ENCODE data around the gene SH3RF1. TPM values are rescaled to one million over a fixed set of nuclear protein-coding genes. Genes with fewer than 3 reads are reported as not detected.
A peak's percentile ranks its signal among the peaks of the same experiment; 100 is the strongest.

SH3RF1 gene
- total and polyA plus RNA-seq, 10 of the 15 experiments (the other 5 are each of a cell fraction or from before 2014, with no cell fraction given), result 4.5 to 22.5 (median 10.4) TPM

- H3K9me3 ChIP-seq (replicated peaks; ENCODE audit: control insufficient read depth, insufficient read depth, low read length), result no peaks in the 10 kb centered on the region
- WGBS (ENCODE audit: insufficient coverage, insufficient replicate concordance, low lambda C conversion rate, missing lambda C conversion rate), result 83% methylated on average over 3 of the region's 3 CpGs
- no TSS peak for BruUV-seq (replicated peaks)
- intact Hi-C loops (cut with micrococcal nuclease; ENCODE audit: unreplicated experiment) (no loop called here), in situ Hi-C loops (cut with MboI) (no loop called here)
- ChIA-PET POLR2A (interaction anchor here (0.9 to 2.1 kb wide), 4 partner anchors 9 to 67 kb away, joined by 3 to 6 read pairs (median 5); no protein-coding TSS in a partner anchor), RAD21 (ENCODE audit: unreplicated experiment) (interaction anchor here (0.8 to 3.3 kb wide), 11 partner anchors 9 to 283 kb away, joined by 3 to 19 read pairs (median 5); no protein-coding TSS in a partner anchor), CTCF (interaction anchor here (0.7 to 1.9 kb wide), 9 partner anchors 9 to 291 kb away, joined by 3 to 8 read pairs (median 5); partner anchors contain the start of gene SH3RF1), SMC1A (ENCODE audit: uncharacterized antibody, unreplicated experiment) (interaction anchor here (0.7 to 3.3 kb wide), 20 partner anchors 9 to 283 kb away, joined by 3 to 21 read pairs (median 4); no protein-coding TSS in a partner anchor)
- ATAC-seq (peak; percentile 63), FAIRE-seq (no peak), DNase-seq (ENCODE audit: low read depth, low spot score) (no peak)
- no peak overlapping the region for H3K4me2 ChIP-seq (ENCODE audit: control insufficient read depth, insufficient read depth)
- no peak overlapping the region for H3K27ac ChIP-seq (ENCODE audit: control insufficient read depth, insufficient read depth)
- no peak overlapping the region for H3K4me3 ChIP-seq
- H3K27me3 ChIP-seq (replicated peaks in 1 of 2; ENCODE audit: control insufficient read depth in 2 of 2, insufficient read depth in 2 of 2, low read length in 1 of 2), result no peaks in the 10 kb centered on the region
- no peaks in the 10 kb centered on the region for H3K4me1 ChIP-seq (ENCODE audit: control insufficient read depth, insufficient read depth, low read length)
- no peak overlapping the region for H3K9ac ChIP-seq (ENCODE audit: control insufficient read depth, insufficient read depth, low read length)
- H2AFZ ChIP-seq (ENCODE audit: control insufficient read depth, low read depth, low read length), result no peak overlapping the region
- peaks cover 0 to 4% of the 10 kb centered on the region in 2 experiments; a peak in 1 of 4 replicates for H3K36me3 ChIP-seq (ENCODE audit: control insufficient read depth in 2 of 2, insufficient read depth in 2 of 2, low read length in 1 of 2)
- TF ChIP-seq BACH1 (IDR thresholded peaks at IDR 0.05; ENCODE audit: borderline replicate concordance), result no peak
- TF ChIP-seq RAD21 (IDR thresholded peaks at IDR 0.05; ENCODE audit: insufficient read depth, low read depth, low read length), result 0 out of 2 replicates have a peak, but pooled peaks have one; percentile 15
- H4K20me1 ChIP-seq (ENCODE audit: control insufficient read depth, insufficient read depth), result no peaks in the 10 kb centered on the region
- peaks cover 7% of the 10 kb centered on the region for H3K79me2 ChIP-seq (ENCODE audit: control insufficient read depth, insufficient read depth, low read length)
Observed at GRCh38 chr4:169202145-169202699, 68.5 kb downstream of the SH3RF1 start.

GRCh38 chr4:169201222-169202144 lies 69.3 kb downstream of the SH3RF1 start:
- ChIA-PET POLR2A (interaction anchor here (0.6 to 2.1 kb wide), 7 partner anchors 8 to 97 kb away, joined by 3 to 6 read pairs (median 3); no protein-coding TSS in a partner anchor), SMC1A (ENCODE audit: uncharacterized antibody, unreplicated experiment) (interaction anchor here (1.0 to 3.3 kb wide), 13 partner anchors 10 to 284 kb away, joined by 3 to 21 read pairs (median 5); no protein-coding TSS in a partner anchor), RAD21 (ENCODE audit: unreplicated experiment) (interaction anchor here (0.5 to 3.3 kb wide), 8 partner anchors 9 to 110 kb away, joined by 3 to 19 read pairs (median 4); no protein-coding TSS in a partner anchor), CTCF (interaction anchor here (1.2 kb wide), 1 partner anchor 286 kb away, joined by 5 read pairs; no protein-coding TSS in a partner anchor)
- no peaks in the 10 kb centered on the region for H3K27me3 ChIP-seq (replicated peaks in 1 of 2; ENCODE audit: control insufficient read depth in 2 of 2, insufficient read depth in 2 of 2, low read length in 1 of 2)
- H4K20me1 ChIP-seq (ENCODE audit: control insufficient read depth, insufficient read depth), result no peaks in the 10 kb centered on the region
- intact Hi-C loops (cut with micrococcal nuclease; ENCODE audit: unreplicated experiment) (no loop called here), in situ Hi-C loops (cut with MboI) (no loop called here)
- peaks cover 7% of the 10 kb centered on the region for H3K79me2 ChIP-seq (ENCODE audit: control insufficient read depth, insufficient read depth, low read length)
- H3K36me3 ChIP-seq (ENCODE audit: control insufficient read depth in 2 of 2, insufficient read depth in 2 of 2, low read length in 1 of 2), result peaks cover 0 to 4% of the 10 kb centered on the region in 2 experiments; a peak in 1 of 4 replicates
- FAIRE-seq, result no peak
- BruUV-seq (replicated peaks), result no TSS peak
- ATAC-seq, result peak; percentile 41
- H3K27ac ChIP-seq (ENCODE audit: control insufficient read depth, insufficient read depth), result no peak overlapping the region; the same call in 1 of the 2 replicates
- no peak overlapping the region for H3K4me2 ChIP-seq (ENCODE audit: control insufficient read depth, insufficient read depth)
- no peaks in the 10 kb centered on the region for H3K4me1 ChIP-seq (ENCODE audit: control insufficient read depth, insufficient read depth, low read length)
- DNase-seq (ENCODE audit: low read depth, low spot score), result no peak
- H3K9ac ChIP-seq (ENCODE audit: control insufficient read depth, insufficient read depth, low read length), result no peak overlapping the region
- no peak overlapping the region for H3K4me3 ChIP-seq
- H3K9me3 ChIP-seq (replicated peaks; ENCODE audit: control insufficient read depth, insufficient read depth, low read length), result no peaks in the 10 kb centered on the region
- whole genome bisulfite sequencing (ENCODE audit: insufficient coverage, insufficient replicate concordance, low lambda C conversion rate, missing lambda C conversion rate), result 79% methylated on average over 5 of the region's 5 CpGs
- no peak overlapping the region for H2AFZ ChIP-seq (ENCODE audit: control insufficient read depth, low read depth, low read length)
- no peak for TF ChIP-seq CREB1 (IDR thresholded peaks at IDR 0.05; ENCODE audit: low read depth)
- no peak for TF ChIP-seq CBFB (IDR thresholded peaks at IDR 0.05; ENCODE audit: low read depth)
- TF ChIP-seq CBX3 (IDR thresholded peaks at IDR 0.05; ENCODE audit: borderline replicate concordance, low read depth), result no peak
- no peak for TF ChIP-seq SREBF1 (IDR thresholded peaks at IDR 0.05; ENCODE audit: low read length)
- TF ChIP-seq MYB (IDR thresholded peaks at IDR 0.05; ENCODE audit: borderline replicate concordance, low read depth, low read length), result no peak
- TF ChIP-seq TCF12 (IDR thresholded peaks at IDR 0.05; ENCODE audit: low read depth, low read length), result no peak
- no peak for TF ChIP-seq CHD1 (IDR thresholded peaks at IDR 0.05; ENCODE audit: low read depth, low read length)
- TF ChIP-seq ZNF384 (IDR thresholded peaks at IDR 0.05; ENCODE audit: borderline replicate concordance, low read depth, low read length), result no peak
- no peak for TF ChIP-seq PRDM15 (CRISPR knock-in tag; IDR thresholded peaks at IDR 0.05)

Measured in GM12878 (cell line).